ENCODE data around the gene ZPR1.

- TF ChIP-seq CTCF (IDR thresholded peaks at IDR 0.05) (no peak), POLR2A (IDR thresholded peaks at IDR 0.05) (no peak)
These were observed 59.8 kb downstream of the ZPR1 start for GRCh38 chr11:116727990-116728389.
